ENCODE measurements around the gene NOL3. TPM values are rescaled to one million over a fixed set of nuclear protein-coding genes. Genes with fewer than 3 reads are reported as not detected.

Gene NOL3
- total RNA-seq, 4 donors from 2014 or later, result 77.5 to 231 (median 173) TPM

- TF ChIP-seq POLR2A (IDR thresholded peaks at IDR 0.05) (no peak), CTCF (IDR thresholded peaks at IDR 0.05 in 4 of 5, conservative IDR thresholded peaks at IDR 0.05 in 1 of 5) (no peak)
- Histone ChIP-seq H3K36me3 (no peaks in the 10 kb centered on the region), H3K27ac (no peak overlapping the region), H3K27me3 (peaks cover 3 to 10% (median 4%) of the 10 kb centered on the region in 3 donors), H3K4me1 (peaks cover 15 to 26% of the 10 kb centered on the region in 2 donors), H3K4me3 (peak overlapping the region in 2 of 4 donors; percentile 27 to 43), H3K9me3 (no peaks in the 10 kb centered on the region)
- DNase-seq (no peak), ATAC-seq (no peak)
- intact Hi-C loops (cut with DNase I; ENCODE audit: low total_unique reads), result loop anchor here (1.0 to 2.0 kb wide), 5 partner anchors 44 to 260 kb away; no protein-coding TSS in a partner anchor
- in situ Hi-C loops (cut with MboI; ENCODE audit: low sequenced_read_pairs in 4 of 4), result loop anchor here (5.0 to 10.0 kb wide), 4 partner anchors 140 to 190 kb away; partner anchors contain the start of gene CES3 (in 1 of the 4)
Observed at GRCh38 chr16:67154578-67155294, 15.6 kb upstream of the NOL3 start.

- in situ Hi-C loops (cut with MboI; ENCODE audit: low sequenced_read_pairs in 4 of 4), result loop anchor here (5.0 to 10.0 kb wide), 4 partner anchors 141 to 191 kb away; partner anchors contain the start of gene CES3 (in 1 of the 4)
Observed at GRCh38 chr16:67155295-67156142, 14.8 kb upstream of the NOL3 start.

GRCh38 chr16:67156143-67156844 lies 14.0 kb upstream of the NOL3 start:
- Histone ChIP-seq H3K36me3 (no peaks in the 10 kb centered on the region), H3K4me1 (peaks cover 18 to 19% of the 10 kb centered on the region in 2 donors), H3K27me3 (no peaks in the 10 kb centered on the region), H3K4me3 (no peak overlapping the region), H3K9me3 (no peaks in the 10 kb centered on the region), H3K27ac (no peak overlapping the region)
- DNase-seq (no peak), ATAC-seq (no peak)
- intact Hi-C loops (cut with DNase I; ENCODE audit: low total_unique reads) (no loop called here), in situ Hi-C loops (cut with MboI; ENCODE audit: low sequenced_read_pairs in 4 of 4) (loop anchor here (5.0 to 10.0 kb wide), 4 partner anchors 141 to 191 kb away; partner anchors contain the start of gene CES3 (in 1 of the 4))
- TF ChIP-seq CTCF (IDR thresholded peaks at IDR 0.05 in 4 of 5, conservative IDR thresholded peaks at IDR 0.05 in 1 of 5) (no peak), POLR2A (IDR thresholded peaks at IDR 0.05) (no peak)

More at GRCh38 chr16:67155295-67156142, 14.8 kb upstream of the NOL3 start:
- Histone ChIP-seq H3K9me3 (no peaks in the 10 kb centered on the region), H3K27me3 (peaks cover 3 to 4% (median 3%) of the 10 kb centered on the region in 3 donors), H3K36me3 (no peaks in the 10 kb centered on the region), H3K4me3 (peak overlapping the region in 2 of 4 donors; percentile 27 to 43), H3K4me1 (peaks cover 15 to 23% of the 10 kb centered on the region in 2 donors), H3K27ac (no peak overlapping the region)
- ATAC-seq (peak; percentile 27 to 45), DNase-seq (peak in 1 of 2 donors; percentile 75)
- TF ChIP-seq POLR2A (IDR thresholded peaks at IDR 0.05) (no peak), CTCF (IDR thresholded peaks at IDR 0.05 in 4 of 5, conservative IDR thresholded peaks at IDR 0.05 in 1 of 5) (peak; percentile 81 to 100 (median 98))
- intact Hi-C loops (cut with DNase I; ENCODE audit: low total_unique reads), result loop anchor here (1.0 to 2.0 kb wide), 5 partner anchors 45 to 261 kb away; no protein-coding TSS in a partner anchor

GRCh38 chr16:67157106-67157748 lies 13.1 kb upstream of the NOL3 start:
- no peak for ATAC-seq
- no peak overlapping the region for H3K27ac ChIP-seq
- no peaks in the 10 kb centered on the region for H3K9me3 ChIP-seq
- H3K27me3 ChIP-seq, result no peaks in the 10 kb centered on the region
- TF ChIP-seq CTCF (IDR thresholded peaks at IDR 0.05 in 4 of 5, conservative IDR thresholded peaks at IDR 0.05 in 1 of 5), result no peak
- TF ChIP-seq POLR2A (IDR thresholded peaks at IDR 0.05), result no peak
- no peaks in the 10 kb centered on the region for H3K36me3 ChIP-seq
- peaks cover 20 to 27% of the 10 kb centered on the region in 2 donors for H3K4me1 ChIP-seq
- in situ Hi-C loops (cut with MboI; ENCODE audit: low sequenced_read_pairs in 4 of 4), result loop anchor here (5.0 to 10.0 kb wide), 4 partner anchors 142 to 192 kb away; partner anchors contain the start of gene CES3 (in 1 of the 4)
- no peak overlapping the region for H3K4me3 ChIP-seq
- DNase-seq, result no peak
- intact Hi-C loops (cut with DNase I; ENCODE audit: low total_unique reads), result no loop called here
